Bronchial epithelial cell (primary cell): ENCODE data around the gene PPL. TPM values are rescaled to one million over a fixed set of nuclear protein-coding genes. Genes with fewer than 3 reads are reported as not detected.

Experiments
- DNase-seq: peaks from one replicate; pipeline ENCODE4 v3.0.0-alpha.2; 2010; ENCODE audit warnings: low read depth
- FAIRE-seq: peaks from 2 replicates; lab custom pipeline; 2011; peaks lifted over from hg19 to GRCh38; lab: Jason Lieb, UNC
- H3K27me3 ChIP-seq: 2 replicates; pipeline ENCODE4 v1.5.1; 2011; ENCODE audit warnings: low read length; ENCODE audit not compliant: control insufficient read depth, insufficient read depth
- H3K36me3 ChIP-seq: 2 replicates; pipeline ENCODE4 v1.5.1; 2011; ENCODE audit warnings: low read length; ENCODE audit not compliant: control insufficient read depth, insufficient read depth
- H3K4me3 ChIP-seq: 2 replicates; pipeline ENCODE4 v1.5.1; 2011; ENCODE audit warnings: mild to moderate bottlenecking, low read depth, low read length, control low read depth
- total RNA-seq: library from RNA; depleted of rRNA; stranded (reverse); fragments of >200 nt; gene quantifications from 2 replicates; pipeline ENCODE4 v1.2.1, GENCODE V29; 2014
- TF ChIP-seq, protein P1 (sequence below): IDR thresholded peaks from 2 replicates; pipeline ENCODE4 v1.5.1; 2011; ENCODE audit warnings: mild to moderate bottlenecking, moderate library complexity, low read length, control low read depth, inconsistent platforms; ENCODE audit not compliant: insufficient read depth, severe bottlenecking

Gene PPL
- total RNA-seq, 1 donor from 2014 or later = 184 TPM

DNA sequence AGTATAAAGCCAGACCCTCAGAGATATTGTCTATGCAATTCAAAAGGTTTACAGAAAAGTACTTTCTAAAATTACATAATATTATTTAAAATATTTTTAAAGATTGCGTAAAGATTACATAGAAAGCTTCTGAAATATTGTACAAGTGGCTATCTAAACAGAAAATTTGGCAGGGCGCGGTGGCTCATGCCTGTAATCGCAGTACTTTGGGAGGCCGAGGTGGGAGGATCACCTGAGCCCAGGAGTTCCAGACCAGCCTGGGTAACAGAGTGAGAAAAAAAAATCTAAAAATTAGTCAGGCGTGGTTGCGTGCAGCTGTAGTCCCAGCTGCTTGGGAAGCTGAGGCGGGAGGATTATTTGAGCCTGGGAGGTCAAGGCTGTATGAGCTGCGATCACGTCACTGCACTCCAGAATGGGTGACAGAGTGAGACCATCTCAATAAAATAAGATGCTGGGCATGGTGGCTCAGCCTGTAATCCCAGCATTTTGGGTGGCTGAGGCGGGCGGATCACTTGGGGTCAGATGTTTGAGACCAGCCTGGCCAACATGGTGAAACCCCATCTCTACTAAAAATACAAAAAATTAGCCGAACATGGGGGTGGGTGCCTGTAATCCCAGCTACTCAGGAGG, 71.6 kb downstream of the PPL start:
- DNase-seq = no peak
- Histone ChIP-seq H3K4me3 (no peak overlapping the region), H3K36me3 (peaks cover 16% of the 10 kb centered on the region), H3K27me3 (no peaks in the 10 kb centered on the region)
- TF ChIP-seq, protein P1, sequence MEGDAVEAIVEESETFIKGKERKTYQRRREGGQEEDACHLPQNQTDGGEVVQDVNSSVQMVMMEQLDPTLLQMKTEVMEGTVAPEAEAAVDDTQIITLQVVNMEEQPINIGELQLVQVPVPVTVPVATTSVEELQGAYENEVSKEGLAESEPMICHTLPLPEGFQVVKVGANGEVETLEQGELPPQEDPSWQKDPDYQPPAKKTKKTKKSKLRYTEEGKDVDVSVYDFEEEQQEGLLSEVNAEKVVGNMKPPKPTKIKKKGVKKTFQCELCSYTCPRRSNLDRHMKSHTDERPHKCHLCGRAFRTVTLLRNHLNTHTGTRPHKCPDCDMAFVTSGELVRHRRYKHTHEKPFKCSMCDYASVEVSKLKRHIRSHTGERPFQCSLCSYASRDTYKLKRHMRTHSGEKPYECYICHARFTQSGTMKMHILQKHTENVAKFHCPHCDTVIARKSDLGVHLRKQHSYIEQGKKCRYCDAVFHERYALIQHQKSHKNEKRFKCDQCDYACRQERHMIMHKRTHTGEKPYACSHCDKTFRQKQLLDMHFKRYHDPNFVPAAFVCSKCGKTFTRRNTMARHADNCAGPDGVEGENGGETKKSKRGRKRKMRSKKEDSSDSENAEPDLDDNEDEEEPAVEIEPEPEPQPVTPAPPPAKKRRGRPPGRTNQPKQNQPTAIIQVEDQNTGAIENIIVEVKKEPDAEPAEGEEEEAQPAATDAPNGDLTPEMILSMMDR = no peak
- no peak for FAIRE-seq

DNA sequence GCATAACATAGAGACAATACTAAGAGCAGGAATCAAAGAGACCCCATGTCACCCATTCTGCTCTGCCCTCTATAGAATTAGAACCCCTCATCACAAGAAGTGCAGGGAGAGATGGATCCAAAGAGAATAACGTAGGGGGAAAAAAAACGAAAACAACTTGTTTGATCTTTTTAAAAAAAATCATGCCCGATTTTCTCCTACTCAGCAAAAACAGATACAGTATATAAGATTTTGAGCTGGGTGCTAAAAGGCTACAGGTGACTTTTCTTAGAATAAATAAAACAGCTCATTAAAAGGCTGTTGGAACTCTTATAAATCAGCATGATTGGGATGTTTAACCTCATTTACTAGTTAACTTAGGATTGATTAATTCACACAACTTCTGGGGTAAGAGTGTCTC, 72.2 kb downstream of the PPL start:
- Histone ChIP-seq H3K4me3 (no peak overlapping the region), H3K27me3 (no peaks in the 10 kb centered on the region), H3K36me3 (peaks cover 17% of the 10 kb centered on the region)
- DNase-seq = no peak
- no peak for FAIRE-seq
- TF ChIP-seq, protein P1 = no peak

DNA sequence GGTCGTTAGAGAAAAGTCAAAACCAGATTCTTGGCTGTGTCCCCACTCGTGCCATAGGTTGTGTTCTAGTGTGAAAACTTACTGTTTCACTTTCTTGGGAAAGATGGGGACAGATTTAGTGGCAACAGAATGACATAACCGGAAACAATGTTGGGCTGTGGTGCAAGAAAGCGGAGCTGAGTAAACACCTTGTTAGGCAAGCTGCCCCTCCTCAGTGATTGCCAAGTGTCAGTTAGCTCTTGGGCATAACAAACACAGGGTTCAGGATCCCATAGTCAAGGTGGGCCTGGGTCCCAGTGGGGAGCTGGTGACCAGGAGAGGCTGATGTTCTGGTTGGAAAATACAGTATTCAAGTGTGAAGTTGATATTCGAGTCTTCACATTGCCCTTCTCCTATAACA, 74.3 kb downstream of the PPL start:
- DNase-seq (peak; percentile 56), FAIRE-seq (no peak)
- Histone ChIP-seq H3K4me3 (no peak overlapping the region), H3K27me3 (no peaks in the 10 kb centered on the region), H3K36me3 (peaks cover 19% of the 10 kb centered on the region)
- TF ChIP-seq, protein P1 = no peak

DNA sequence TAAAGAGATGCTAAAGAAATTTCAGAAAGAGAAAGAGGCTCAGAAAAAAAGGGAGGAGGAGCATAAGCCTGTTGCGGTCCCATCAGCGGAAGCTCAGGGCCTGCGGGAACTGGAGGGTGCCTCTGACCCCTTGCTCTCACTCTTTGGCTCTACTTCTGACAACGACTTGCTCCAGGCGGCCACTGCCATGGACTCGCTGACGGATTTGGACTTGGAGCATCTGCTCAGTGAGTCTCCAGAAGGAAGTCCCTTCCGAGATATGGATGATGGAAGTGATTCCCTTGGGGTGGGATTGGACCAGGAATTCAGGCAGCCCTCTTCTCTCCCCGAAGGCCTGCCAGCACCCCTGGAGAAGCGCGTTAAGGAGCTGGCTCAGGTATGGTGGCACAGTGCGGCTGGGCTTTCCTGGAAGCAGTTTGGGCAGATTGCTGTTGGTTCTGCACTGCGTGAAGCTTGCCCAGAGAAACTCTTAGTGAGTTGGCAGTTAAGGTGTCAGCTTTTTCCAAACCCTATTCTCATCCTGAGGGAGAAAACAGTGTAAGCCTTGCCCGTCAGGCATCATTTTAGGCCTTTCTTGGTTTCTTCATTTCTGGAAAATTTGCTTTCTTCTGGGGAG, 76.1 kb downstream of the PPL start:
- TF ChIP-seq, protein P1 = no peak
- H3K27me3 ChIP-seq = no peaks in the 10 kb centered on the region
- FAIRE-seq (no peak), DNase-seq (no peak)
- no peak overlapping the region for H3K4me3 ChIP-seq
- H3K36me3 ChIP-seq = peaks cover 22% of the 10 kb centered on the region

DNA sequence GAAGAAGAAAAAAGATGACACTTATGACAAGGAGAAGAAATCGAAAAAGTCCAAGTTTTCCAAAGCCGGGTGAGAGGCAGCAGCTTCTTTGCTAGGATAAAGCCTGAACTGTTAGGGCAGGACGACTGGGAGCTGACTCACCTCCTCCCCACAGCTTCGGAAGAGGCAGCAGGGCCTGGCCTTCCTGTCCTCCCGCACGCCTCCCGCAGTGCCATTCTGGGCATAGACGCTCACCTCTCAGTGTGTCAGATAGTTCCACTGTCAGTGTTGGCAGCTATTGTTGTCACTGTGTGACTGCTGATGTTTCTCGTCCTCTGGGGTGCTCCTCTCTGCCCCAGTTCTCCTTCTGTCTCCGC, 77.1 kb downstream of the PPL start:
- peaks cover 22% of the 10 kb centered on the region for H3K36me3 ChIP-seq
- FAIRE-seq (no peak), DNase-seq (peak; percentile 33)
- H3K27me3 ChIP-seq = no peaks in the 10 kb centered on the region
- TF ChIP-seq, protein P1 = no peak
- no peak overlapping the region for H3K4me3 ChIP-seq
